ENCODE data around the gene SHROOM3.
A peak's percentile ranks its signal among the peaks of the same experiment; 100 is the strongest.

SHROOM3 gene

GRCh38 chr4:76811604-76812412 lies 376.8 kb downstream of the SHROOM3 start:
- TF ChIP-seq TAF1 (IDR thresholded peaks at IDR 0.05; ENCODE audit: borderline replicate concordance, insufficient read depth, low read length), result 0 out of 2 replicates have a peak, but pooled peaks have one; percentile 49
- 0 out of 2 replicates have a peak, but pooled peaks have one; percentile 28 for TF ChIP-seq POLR2AphosphoS5 (IDR thresholded peaks at IDR 0.05; ENCODE audit: low read depth, low read length)
- no peak for TF ChIP-seq SIN3A (IDR thresholded peaks at IDR 0.05; ENCODE audit: borderline replicate concordance, insufficient read depth, low read length)

GRCh38 chr4:76813070-76813469 lies 378.0 kb downstream of the SHROOM3 start:
- TF ChIP-seq REST (IDR thresholded peaks at IDR 0.05; ENCODE audit: insufficient read depth in 1 of 2, low read depth in 2 of 2, low read length in 2 of 2), result no peak

- TF ChIP-seq POLR2AphosphoS5 (IDR thresholded peaks at IDR 0.05; ENCODE audit: low read depth, low read length) (no peak), REST (IDR thresholded peaks at IDR 0.05; ENCODE audit: insufficient read depth in 1 of 2, low read depth in 2 of 2, low read length in 2 of 2) (no peak), FOXP2 (optimal IDR thresholded peaks at IDR 0.05; ENCODE audit: borderline replicate concordance, extremely low read depth, extremely low read length, insufficient read depth) (no peak), SIN3A (IDR thresholded peaks at IDR 0.05; ENCODE audit: borderline replicate concordance, insufficient read depth, low read length) (no peak), TAF1 (IDR thresholded peaks at IDR 0.05; ENCODE audit: borderline replicate concordance, insufficient read depth, low read length) (no peak)
Measured at GRCh38 chr4:76821641-76822040, 386.6 kb downstream of the SHROOM3 start.

- TF ChIP-seq SIN3A (IDR thresholded peaks at IDR 0.05; ENCODE audit: borderline replicate concordance, insufficient read depth, low read length) (no peak), REST (IDR thresholded peaks at IDR 0.05; ENCODE audit: insufficient read depth in 1 of 2, low read depth in 2 of 2, low read length in 2 of 2) (no peak), TAF1 (IDR thresholded peaks at IDR 0.05; ENCODE audit: borderline replicate concordance, insufficient read depth, low read length) (no peak), POLR2AphosphoS5 (IDR thresholded peaks at IDR 0.05; ENCODE audit: low read depth, low read length) (no peak), FOXP2 (optimal IDR thresholded peaks at IDR 0.05; ENCODE audit: borderline replicate concordance, extremely low read depth, extremely low read length, insufficient read depth) (no peak)
Measured at GRCh38 chr4:76822303-76822702, 387.3 kb downstream of the SHROOM3 start.

- no peak for TF ChIP-seq TAF1 (IDR thresholded peaks at IDR 0.05; ENCODE audit: borderline replicate concordance, insufficient read depth, low read length)
- no peak for TF ChIP-seq REST (IDR thresholded peaks at IDR 0.05; ENCODE audit: insufficient read depth in 1 of 2, low read depth in 2 of 2, low read length in 2 of 2)
- no peak for TF ChIP-seq POLR2AphosphoS5 (IDR thresholded peaks at IDR 0.05; ENCODE audit: low read depth, low read length)
Measured at GRCh38 chr4:76823495-76823894, 388.5 kb downstream of the SHROOM3 start.

Measured in PFSK-1 (cell line).